ENCODE data around the gene PLD1. TPM values are rescaled to one million over a fixed set of nuclear protein-coding genes. Genes with fewer than 3 reads are reported as not detected.

Gene PLD1
- total RNA-seq, 1 experiment from 2014 or later, result 32.5 TPM

- Histone ChIP-seq H3K4me1 (replicated peaks; ENCODE audit: insufficient read depth) (no peaks in the 10 kb centered on the region; the same call in 1 of the 2 replicates), H3K4me2 (no peak overlapping the region), H3K4me3 (no peak overlapping the region), H3K27me3 (ENCODE audit: insufficient read depth, low read depth) (no peaks in the 10 kb centered on the region), H3K9me3 (ENCODE audit: insufficient read depth, low read depth) (no peaks in the 10 kb centered on the region; the same call in 1 of the 2 replicates), H3F3A (ENCODE audit: insufficient read depth, low read depth) (peaks cover 7% of the 10 kb centered on the region; the same call in 1 of the 2 replicates), H3K9me2 (ENCODE audit: insufficient read depth) (no peaks in the 10 kb centered on the region), H4K20me1 (ENCODE audit: insufficient read depth) (no peaks in the 10 kb centered on the region), H3K79me2 (ENCODE audit: low read depth) (no peaks in the 10 kb centered on the region), H2AFZ (no peak overlapping the region), H3K36me3 (ENCODE audit: low read depth) (no peaks in the 10 kb centered on the region), H3K27ac (no peak overlapping the region)
- no TSS peak for BruUV-seq (replicated peaks)
- TF ChIP-seq EZH2 (IDR thresholded peaks at IDR 0.05; ENCODE audit: low read depth) (no peak), CTCF (conservative IDR thresholded peaks at IDR 0.05) (no peak)
- no peak for DNase-seq
- ChIA-PET CTCF (no interaction called here), POLR2A (ENCODE audit: unreplicated experiment) (no interaction called here)
- intact Hi-C loops (cut with micrococcal nuclease; ENCODE audit: unreplicated experiment), result no loop called here
These were observed 257.2 kb downstream of the PLD1 start for GRCh38 chr3:171553086-171553485.

GRCh38 chr3:171552531-171552930, 257.8 kb downstream of the PLD1 start:
- Histone ChIP-seq H3K79me2 (ENCODE audit: low read depth) (no peaks in the 10 kb centered on the region), H3K27me3 (ENCODE audit: insufficient read depth, low read depth) (no peaks in the 10 kb centered on the region), H3F3A (ENCODE audit: insufficient read depth, low read depth) (peaks cover 7% of the 10 kb centered on the region; the same call in 1 of the 2 replicates), H3K27ac (no peak overlapping the region), H3K4me1 (replicated peaks; ENCODE audit: insufficient read depth) (no peaks in the 10 kb centered on the region; the same call in 1 of the 2 replicates), H3K36me3 (ENCODE audit: low read depth) (no peaks in the 10 kb centered on the region), H3K4me2 (no peak overlapping the region), H3K9me2 (ENCODE audit: insufficient read depth) (no peaks in the 10 kb centered on the region), H4K20me1 (ENCODE audit: insufficient read depth) (no peaks in the 10 kb centered on the region), H3K9me3 (ENCODE audit: insufficient read depth, low read depth) (no peaks in the 10 kb centered on the region; the same call in 1 of the 2 replicates), H3K4me3 (no peak overlapping the region), H2AFZ (no peak overlapping the region)
- BruUV-seq (replicated peaks), result no TSS peak
- ChIA-PET POLR2A (ENCODE audit: unreplicated experiment) (no interaction called here), CTCF (no interaction called here)
- intact Hi-C loops (cut with micrococcal nuclease; ENCODE audit: unreplicated experiment), result no loop called here
- no peak for TF ChIP-seq CTCF (conservative IDR thresholded peaks at IDR 0.05)
- DNase-seq, result no peak

- Histone ChIP-seq H3K9me3 (ENCODE audit: insufficient read depth, low read depth) (no peaks in the 10 kb centered on the region; the same call in 1 of the 2 replicates), H4K20me1 (ENCODE audit: insufficient read depth) (no peaks in the 10 kb centered on the region), H3K36me3 (ENCODE audit: low read depth) (no peaks in the 10 kb centered on the region), H3K27me3 (ENCODE audit: insufficient read depth, low read depth) (no peaks in the 10 kb centered on the region), H3K79me2 (ENCODE audit: low read depth) (no peaks in the 10 kb centered on the region), H3K9me2 (ENCODE audit: insufficient read depth) (no peaks in the 10 kb centered on the region), H2AFZ (no peak overlapping the region), H3K4me3 (no peak overlapping the region), H3K4me2 (no peak overlapping the region), H3K4me1 (replicated peaks; ENCODE audit: insufficient read depth) (no peaks in the 10 kb centered on the region), H3F3A (ENCODE audit: insufficient read depth, low read depth) (no peaks in the 10 kb centered on the region; the same call in 1 of the 2 replicates), H3K27ac (no peak overlapping the region)
- ChIA-PET POLR2A (ENCODE audit: unreplicated experiment) (no interaction called here), CTCF (no interaction called here)
- intact Hi-C loops (cut with micrococcal nuclease; ENCODE audit: unreplicated experiment), result no loop called here
- BruUV-seq (replicated peaks), result no TSS peak
- DNase-seq, result no peak
- no peak for TF ChIP-seq EZH2 (IDR thresholded peaks at IDR 0.05; ENCODE audit: low read depth)
- TF ChIP-seq CTCF (conservative IDR thresholded peaks at IDR 0.05), result no peak
These were observed 259.0 kb downstream of the PLD1 start for GRCh38 chr3:171551296-171551695.

Other genes with a start within 250 kb of the PLD1 start
- gene TMEM212, start 32.9 kb upstream of the PLD1 start, total RNA-seq (2021), result not detected in 2 replicates
- 79.4 and 106 TPM in 2 replicates for gene FNDC3B, start 229.1 kb upstream of the PLD1 start, total RNA-seq (2021)

Data from PC-9 (cell line).